HG02588 (cell line): ENCODE results near the gene SLC13A2.

Source experiments
- ATAC-seq: cut with Tn5 transposase; IDR thresholded peaks from one replicate; pipeline ENCODE4 v1.9.1; 2021; ENCODE audit warnings: mild to moderate bottlenecking, moderate library complexity; ENCODE audit not compliant: unreplicated experiment

Gene SLC13A2

GRCh38 chr17:28491860-28492259 lies 18.4 kb downstream of the SLC13A2 start:
- no peak for ATAC-seq

- no peak for ATAC-seq
Observed at GRCh38 chr17:28492352-28493310, 19.2 kb downstream of the SLC13A2 start.

DNA sequence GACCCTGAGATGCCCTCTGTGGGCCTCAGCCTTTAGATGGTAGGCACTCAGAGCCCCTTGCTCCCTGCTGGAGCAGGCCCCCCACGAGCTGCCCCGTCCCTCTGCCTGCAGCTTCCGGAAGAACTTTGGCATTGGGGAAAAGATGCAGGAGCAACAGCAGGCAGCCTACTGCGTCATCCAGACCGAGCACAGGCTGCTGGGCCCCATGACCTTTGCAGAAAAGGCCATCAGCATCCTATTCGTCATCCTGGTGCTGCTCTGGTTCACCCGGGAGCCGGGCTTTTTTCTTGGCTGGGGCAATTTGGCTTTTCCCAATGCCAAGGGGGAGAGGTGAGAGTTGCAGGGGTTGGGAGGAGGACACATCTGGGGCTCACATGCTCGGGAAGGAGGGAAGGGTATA lies 20.0 kb downstream of the SLC13A2 start:
- no peak for ATAC-seq

DNA sequence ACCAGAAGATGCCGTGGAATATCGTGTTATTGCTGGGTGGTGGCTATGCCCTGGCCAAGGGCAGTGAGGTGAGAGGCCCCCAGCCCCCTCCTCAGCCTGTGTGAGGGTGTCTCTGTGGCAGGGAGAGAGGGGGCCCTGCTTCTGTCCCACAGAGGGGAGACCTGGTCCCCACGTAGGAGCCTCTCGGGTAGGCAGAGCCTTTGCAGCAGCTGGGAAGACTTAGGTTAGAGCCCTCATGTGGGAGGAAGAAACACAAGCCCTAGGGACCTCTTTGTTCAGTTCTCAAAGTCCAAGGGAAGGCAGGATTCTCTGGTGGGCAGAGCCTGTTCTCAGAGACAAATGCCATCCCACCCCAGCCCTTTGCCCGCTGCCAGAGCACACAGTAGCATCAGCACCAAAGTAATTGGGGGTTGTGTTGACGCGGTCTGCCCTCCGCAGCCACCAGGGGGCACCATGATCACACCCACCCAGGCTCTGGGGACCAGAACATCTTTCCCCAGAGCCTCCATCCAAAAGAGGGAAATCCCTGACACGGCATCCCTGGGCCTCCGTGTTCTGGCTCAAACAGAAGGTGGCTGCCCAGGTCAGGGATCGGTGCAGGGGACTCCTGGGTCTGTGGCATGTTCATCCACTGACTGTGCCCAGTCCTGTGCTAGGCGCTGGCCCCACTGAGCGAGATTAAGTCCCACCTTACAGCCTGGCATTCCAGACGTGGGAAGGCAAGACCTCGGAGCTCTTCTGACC lies 21.2 kb downstream of the SLC13A2 start:
- ATAC-seq: no peak

DNA sequence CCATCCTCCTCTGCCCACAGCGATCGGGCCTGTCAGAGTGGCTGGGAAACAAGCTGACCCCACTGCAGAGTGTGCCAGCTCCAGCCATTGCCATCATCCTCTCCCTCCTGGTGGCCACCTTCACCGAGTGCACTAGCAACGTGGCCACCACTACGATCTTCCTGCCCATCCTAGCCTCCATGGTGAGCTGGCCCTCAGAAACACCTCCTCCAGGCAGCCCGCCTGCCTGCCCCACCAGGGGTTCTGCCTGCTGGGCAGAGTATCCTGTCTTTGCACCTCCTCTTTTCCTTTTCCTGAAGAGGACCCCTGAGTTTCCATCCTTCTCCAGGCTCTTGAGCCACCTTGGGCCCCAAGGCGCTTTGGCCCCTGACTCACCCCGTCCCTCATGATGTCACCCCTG lies 22.2 kb downstream of the SLC13A2 start:
- ATAC-seq: no peak

DNA sequence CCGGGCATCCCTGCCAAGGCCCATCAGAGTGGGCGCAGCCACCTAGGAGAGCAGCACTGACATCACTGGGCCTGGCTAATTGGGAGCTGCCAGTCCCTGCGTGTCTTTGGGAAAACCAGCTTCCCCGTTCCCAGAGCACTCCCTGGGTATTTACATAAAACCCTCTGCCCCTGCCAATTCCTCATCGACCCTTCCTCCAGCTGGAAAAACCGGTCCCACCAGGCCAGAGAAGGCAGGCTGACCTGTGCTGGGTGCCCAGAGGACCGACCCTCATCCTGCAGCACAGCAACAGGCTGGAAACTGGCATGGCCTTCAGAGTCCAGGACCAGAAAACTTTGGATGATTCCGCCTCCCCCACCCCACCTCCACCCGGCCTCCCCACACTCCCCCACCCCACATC lies 24.5 kb downstream of the SLC13A2 start:
- no peak for ATAC-seq

DNA sequence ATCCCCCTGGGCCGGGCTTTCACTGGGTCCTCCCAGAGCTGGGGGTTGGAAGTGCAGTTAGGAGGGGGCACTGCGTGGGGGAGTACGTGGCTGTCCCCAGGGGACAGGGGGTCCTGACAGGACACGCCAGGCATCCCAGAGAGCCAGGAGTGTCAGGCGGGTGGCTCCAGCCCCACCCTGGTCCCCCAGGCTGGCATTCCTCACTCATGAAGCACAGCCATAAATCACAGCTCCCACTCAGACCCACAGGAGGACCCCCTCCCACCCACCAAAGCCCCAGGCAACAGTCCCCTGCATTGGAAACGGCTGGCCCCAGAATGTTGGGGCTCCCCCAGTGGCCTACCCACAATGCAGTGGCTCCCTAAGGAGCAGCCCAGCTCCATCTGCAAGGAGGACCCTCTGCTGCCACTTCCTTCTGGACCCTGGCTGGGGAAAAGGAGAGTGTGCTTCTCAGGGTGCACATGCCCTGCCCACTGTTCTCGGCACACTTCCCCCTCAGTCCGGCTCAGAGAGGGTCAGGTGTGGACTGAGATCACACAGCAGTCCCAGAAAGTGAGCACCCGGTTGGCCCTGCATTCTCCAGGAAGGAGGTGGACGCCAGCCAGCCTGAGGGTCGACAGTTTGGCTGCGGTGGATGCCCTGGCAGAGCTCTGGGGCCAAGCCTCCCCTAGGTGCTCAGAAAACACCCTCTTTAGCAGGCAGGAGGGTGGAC lies 25.4 kb downstream of the SLC13A2 start:
- ATAC-seq: no peak

GRCh38 chr17:28499364-28499664 lies 25.9 kb downstream of the SLC13A2 start:
- no peak for ATAC-seq

- ATAC-seq: no peak
Observed at GRCh38 chr17:28499684-28500357, 26.4 kb downstream of the SLC13A2 start.

GRCh38 chr17:28500712-28501379 lies 27.4 kb downstream of the SLC13A2 start:
- peak; percentile 64 for ATAC-seq

DNA sequence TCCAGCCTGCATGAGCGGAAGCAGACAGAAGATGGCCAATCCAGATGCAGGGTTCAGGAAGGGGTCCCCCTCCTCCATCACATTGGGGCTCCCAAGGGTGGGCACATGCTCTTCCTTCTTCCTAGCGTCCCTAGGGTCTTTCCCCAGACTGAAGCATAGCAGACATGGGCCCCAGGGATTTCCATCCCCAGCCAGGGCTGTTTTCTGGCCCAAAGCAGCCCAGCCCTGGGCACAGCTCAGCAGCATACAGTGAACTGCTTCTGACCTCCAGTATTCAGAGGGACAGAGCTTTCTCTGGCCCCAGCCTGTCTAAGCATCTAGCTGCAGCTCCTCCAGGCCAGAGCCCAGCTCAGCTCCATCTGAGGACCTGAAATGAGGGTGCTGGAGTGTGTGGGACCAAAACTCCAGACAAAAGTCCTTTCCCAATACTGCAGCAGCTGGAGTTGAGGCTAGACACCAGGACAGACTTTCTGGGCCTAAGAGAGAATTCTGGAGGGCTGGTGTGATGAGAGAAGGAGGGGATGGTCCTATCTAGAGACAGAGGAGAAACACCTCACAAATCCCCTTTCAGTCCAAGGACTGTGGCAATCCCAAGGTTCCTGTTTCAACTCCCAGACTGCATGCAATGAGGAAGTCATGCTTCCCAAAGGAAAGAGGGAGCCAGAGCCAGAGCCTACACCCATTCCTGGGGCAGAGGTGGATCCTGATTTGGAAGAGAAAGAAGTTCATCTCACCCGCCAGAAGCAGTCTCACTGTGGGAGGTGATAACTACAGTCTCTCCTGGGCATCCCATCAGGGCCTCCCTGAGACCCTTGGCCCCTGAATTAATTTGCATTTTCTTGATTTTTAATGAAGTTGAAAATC lies 28.2 kb downstream of the SLC13A2 start:
- ATAC-seq: no peak

DNA sequence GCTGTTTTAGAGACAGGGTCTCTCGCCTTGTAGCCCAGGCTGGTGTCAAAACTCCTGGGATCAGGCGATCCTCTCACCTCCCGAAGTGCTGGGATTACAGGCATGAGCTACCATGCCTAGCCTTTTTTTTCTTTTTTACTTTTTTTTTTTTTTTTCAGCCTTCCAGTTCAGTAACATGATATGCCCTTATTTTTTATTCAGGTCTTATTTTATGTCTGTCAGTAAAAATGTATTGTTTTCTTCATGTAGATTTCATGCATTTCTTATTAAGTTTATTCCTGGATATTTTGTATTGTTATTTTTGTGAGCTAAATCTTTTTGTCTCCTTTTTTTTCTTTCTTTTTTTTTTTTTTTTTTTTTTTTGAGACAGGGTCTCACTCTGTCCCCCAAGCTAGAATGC lies 30.0 kb downstream of the SLC13A2 start:
- no peak for ATAC-seq

DNA sequence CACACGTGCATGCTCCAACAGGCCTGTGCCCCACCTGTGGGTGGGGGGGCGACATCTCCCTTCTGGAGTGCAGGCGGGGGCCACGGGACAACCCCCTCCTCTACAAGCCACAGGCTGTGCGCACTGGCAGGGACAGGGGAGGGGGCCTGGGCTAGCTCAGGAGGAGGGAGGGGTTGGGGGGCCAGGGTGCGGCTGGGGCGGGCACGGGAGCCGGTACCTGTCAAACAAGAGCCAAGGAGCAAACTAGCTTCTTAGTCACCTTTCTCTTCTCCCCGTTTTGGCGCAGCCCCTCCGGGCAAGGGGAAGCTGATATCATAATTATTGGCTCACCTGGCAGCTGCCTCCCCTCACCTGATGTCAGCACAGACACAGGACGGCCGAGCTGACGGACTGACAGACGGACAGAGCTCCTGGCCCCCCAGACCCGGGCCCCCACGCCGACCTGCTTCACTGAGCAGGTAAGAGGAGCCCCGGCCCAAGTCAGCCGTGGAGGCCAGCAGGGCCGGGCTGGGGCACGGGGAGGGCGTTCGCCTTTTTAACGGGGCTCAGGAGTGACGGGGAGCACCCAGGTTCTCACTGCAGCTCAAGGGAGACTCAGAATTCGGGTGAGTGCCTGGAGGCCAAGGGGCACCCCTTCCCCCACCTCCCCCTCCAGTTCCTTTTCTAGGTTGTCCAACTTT lies 32.7 kb downstream of the SLC13A2 start, which contains the start of gene FOXN1:
TSS of gene FOXN1 (plus strand) at position 363 of the 680 bp plus-strand sequence. CDS start 17,622 bp downstream, outside the sequence.
- no peak for ATAC-seq

GRCh38 chr17:28506763-28507487 lies 33.5 kb downstream of the SLC13A2 start:
- ATAC-seq: no peak

DNA sequence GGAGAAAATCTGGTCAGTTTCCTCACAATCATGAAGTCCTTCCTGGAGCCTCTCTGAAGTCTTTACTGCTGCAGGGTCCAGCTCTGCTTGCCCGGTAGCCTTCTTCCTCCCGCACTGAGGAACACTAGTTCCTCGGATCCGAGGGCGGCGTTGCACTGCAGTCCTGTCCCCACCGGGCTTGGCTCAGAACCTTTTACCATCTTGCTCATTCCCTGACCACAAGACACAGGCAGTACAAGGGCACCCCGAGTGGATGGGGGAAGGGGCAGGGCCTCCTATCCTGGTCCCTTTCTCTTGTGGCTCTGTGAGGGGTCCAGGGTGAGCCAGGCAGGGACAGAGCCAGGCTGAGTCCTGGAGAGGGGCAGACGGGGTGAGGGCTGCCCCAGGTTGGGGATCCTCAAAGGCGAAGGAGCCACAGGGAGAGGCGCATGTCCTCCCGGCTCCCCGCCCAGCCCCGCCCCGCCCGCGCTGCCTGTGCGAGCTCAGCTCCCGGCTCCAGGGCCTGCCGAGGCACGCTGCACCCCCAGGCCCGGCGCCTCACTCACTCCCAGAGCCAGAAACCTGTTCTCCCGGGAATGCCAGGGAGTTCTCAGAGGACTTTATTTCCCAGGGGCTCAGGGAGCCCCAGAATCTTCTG lies 34.2 kb downstream of the SLC13A2 start:
- ATAC-seq: no peak

GRCh38 chr17:28508211-28508724 lies 34.8 kb downstream of the SLC13A2 start:
- ATAC-seq: no peak

DNA sequence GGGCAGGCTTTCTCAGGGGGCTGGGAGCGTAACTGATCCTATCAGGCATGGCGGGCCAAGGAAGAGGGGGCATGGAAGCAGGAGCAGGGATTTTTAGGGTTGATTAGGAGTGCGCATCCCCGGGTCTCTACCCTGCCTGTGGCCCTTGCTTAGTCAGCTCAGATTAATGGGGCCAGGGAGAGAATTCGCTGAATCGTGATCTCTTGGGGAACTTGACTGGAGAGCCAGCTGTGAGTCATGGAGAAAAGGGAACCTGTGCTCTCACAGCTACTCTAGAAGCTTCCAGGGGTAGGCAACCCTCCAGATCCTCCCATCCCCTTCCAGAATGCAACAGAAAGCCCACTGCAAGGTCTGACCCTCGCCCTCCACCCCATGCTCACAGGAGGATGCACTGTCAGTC lies 36.3 kb downstream of the SLC13A2 start:
- no peak for ATAC-seq
